ENCODE measurements around the gene PTPRJ. TPM values are rescaled to one million over a fixed set of nuclear protein-coding genes. Genes with fewer than 3 reads are reported as not detected.

The PTPRJ gene
- total RNA-seq, 6 experiments from 2014 or later: 12.5 to 33.0 (median 19.8) TPM

GRCh38 chr11:48148749-48149148 is 168.4 kb downstream of the PTPRJ start:
- H3K27ac ChIP-seq: no peak overlapping the region
- no peak for DNase-seq
- ATAC-seq: no peak
- 75% methylated on average over 3 of the region's 3 CpGs for WGBS (ENCODE audit: insufficient coverage, low coverage, low lambda C conversion rate, missing lambda C conversion rate)
- no peaks in the 10 kb centered on the region for H3K27me3 ChIP-seq
- no peak overlapping the region for H3K4me3 ChIP-seq
- H3K4me1 ChIP-seq: no peaks in the 10 kb centered on the region
- no peak for TF ChIP-seq POLR2A (IDR thresholded peaks at IDR 0.05)
- TF ChIP-seq CTCF (IDR thresholded peaks at IDR 0.05): no peak
- intact Hi-C loops (cut with DNase I): no loop called here
- no peaks in the 10 kb centered on the region for H3K9me3 ChIP-seq
- H3K36me3 ChIP-seq: peaks cover 0 to 76% (median 10%) of the 10 kb centered on the region in 4 donors

- H3K4me1 ChIP-seq: no peaks in the 10 kb centered on the region
- DNase-seq (no peak), ATAC-seq (no peak)
- H3K27me3 ChIP-seq: no peaks in the 10 kb centered on the region
- TF ChIP-seq CTCF (IDR thresholded peaks at IDR 0.05) (no peak), POLR2A (IDR thresholded peaks at IDR 0.05) (no peak)
- 77% methylated on average over 2 of the region's 4 CpGs for WGBS (ENCODE audit: insufficient coverage, low coverage, low lambda C conversion rate, missing lambda C conversion rate)
- H3K4me3 ChIP-seq: no peak overlapping the region
- intact Hi-C loops (cut with DNase I): no loop called here
- H3K9me3 ChIP-seq: no peaks in the 10 kb centered on the region
- peaks cover 6 to 75% (median 14%) of the 10 kb centered on the region in 4 donors for H3K36me3 ChIP-seq
- no peak overlapping the region for H3K27ac ChIP-seq
Measured at GRCh38 chr11:48150213-48150612, 169.9 kb downstream of the PTPRJ start.

- intact Hi-C loops (cut with DNase I): no loop called here
- peaks cover 6 to 73% (median 15%) of the 10 kb centered on the region in 4 donors for H3K36me3 ChIP-seq
- no peak for ATAC-seq
Measured at GRCh38 chr11:48154151-48154550, 173.8 kb downstream of the PTPRJ start.

GRCh38 chr11:48161951-48162884 is 181.9 kb downstream of the PTPRJ start:
- ATAC-seq: no peak
- intact Hi-C loops (cut with DNase I): no loop called here
- 68% methylated on average over 6 of the region's 6 CpGs for WGBS (ENCODE audit: insufficient coverage, low coverage, low lambda C conversion rate, missing lambda C conversion rate)
- TF ChIP-seq CTCF (IDR thresholded peaks at IDR 0.05) (no peak), POLR2A (IDR thresholded peaks at IDR 0.05) (no peak)
- Histone ChIP-seq H3K4me1 (no peaks in the 10 kb centered on the region), H3K27me3 (no peaks in the 10 kb centered on the region), H3K36me3 (peaks cover 0 to 85% (median 14%) of the 10 kb centered on the region in 4 donors), H3K27ac (no peak overlapping the region), H3K4me3 (no peak overlapping the region), H3K9me3 (no peaks in the 10 kb centered on the region)
- no peak for DNase-seq

More at GRCh38 chr11:48154151-48154550, 173.8 kb downstream of the PTPRJ start:
- H3K9me3 ChIP-seq: no peaks in the 10 kb centered on the region
- no peaks in the 10 kb centered on the region for H3K4me1 ChIP-seq
- H3K4me3 ChIP-seq: no peak overlapping the region
- 88% methylated on average over 3 of the region's 3 CpGs for WGBS (ENCODE audit: insufficient coverage, low coverage, low lambda C conversion rate, missing lambda C conversion rate)
- TF ChIP-seq POLR2A (IDR thresholded peaks at IDR 0.05): no peak
- no peak for TF ChIP-seq CTCF (IDR thresholded peaks at IDR 0.05)
- DNase-seq: no peak
- no peak overlapping the region for H3K27ac ChIP-seq
- no peaks in the 10 kb centered on the region for H3K27me3 ChIP-seq

All from right lobe of liver (tissue), 6 donors.